Mesendoderm (in vitro differentiated cells): ENCODE data around the gene ITGB6.

Experiments
- DNase-seq: peaks from one replicate; pipeline ENCODE4 v3.0.0; 2013
- H2AK5ac ChIP-seq: 2 replicates; pipeline ENCODE4 v1.6.1; 2013; ENCODE audit warnings: low read length, inconsistent platforms
- H2BK120ac ChIP-seq: 2 replicates; pipeline ENCODE4 v1.6.1; 2013; ENCODE audit warnings: low read depth, mild to moderate bottlenecking, low read length, moderate library complexity, mixed read lengths
- H2BK15ac ChIP-seq: replicated peaks from 2 replicates; pipeline ENCODE4 v1.6.1; 2013; ENCODE audit warnings: low read depth, mild to moderate bottlenecking, moderate library complexity
- H2BK5ac ChIP-seq: 2 replicates; pipeline ENCODE4 v1.6.1; 2013; ENCODE audit warnings: low read length, inconsistent platforms
- H3K18ac ChIP-seq: 2 replicates; pipeline ENCODE4 v1.6.1; 2013; ENCODE audit warnings: mild to moderate bottlenecking, low read length, mixed read lengths
- H3K23ac ChIP-seq: one replicate; pipeline ENCODE4 v1.6.1; 2013; ENCODE audit warnings: low read length
- H3K27ac ChIP-seq: 2 replicates; pipeline ENCODE4 v1.5.1; 2013; ENCODE audit warnings: low read depth, mild to moderate bottlenecking, inconsistent platforms, low read length, moderate library complexity
- H3K27me3 ChIP-seq: 2 replicates; pipeline ENCODE4 v1.6.1; 2013; ENCODE audit warnings: low read length, control low read depth, mild to moderate bottlenecking, inconsistent platforms; ENCODE audit not compliant: insufficient read depth, poor library complexity
- H3K36me3 ChIP-seq: 2 replicates; pipeline ENCODE4 v1.6.1; 2013; ENCODE audit warnings: low read length, inconsistent platforms; ENCODE audit not compliant: control insufficient read depth, insufficient read depth
- H3K4ac ChIP-seq: one replicate; pipeline ENCODE4 v1.6.1; 2013; ENCODE audit warnings: low read depth, mild to moderate bottlenecking, low read length, moderate library complexity
- H3K4me1 ChIP-seq: 2 replicates; pipeline ENCODE4 v1.6.1; 2013; ENCODE audit warnings: low read depth, low read length, inconsistent platforms; ENCODE audit not compliant: control insufficient read depth
- H3K4me2 ChIP-seq: 2 replicates; pipeline ENCODE4 v1.6.1; 2013; ENCODE audit warnings: low read length
- H3K4me3 ChIP-seq: 2 replicates; pipeline ENCODE4 v1.5.1; 2013; ENCODE audit warnings: mild to moderate bottlenecking, low read length
- H3K56ac ChIP-seq: one replicate; pipeline ENCODE4 v1.6.1; 2013; ENCODE audit warnings: low read length
- H3K79me1 ChIP-seq: 2 replicates; pipeline ENCODE4 v1.6.1; 2013; ENCODE audit warnings: low read length, inconsistent platforms
- H3K79me2 ChIP-seq: 2 replicates; pipeline ENCODE4 v1.6.1; 2013; ENCODE audit warnings: mild to moderate bottlenecking, low read length; ENCODE audit not compliant: control insufficient read depth, insufficient read depth
- H3K9ac ChIP-seq: 2 replicates; pipeline ENCODE4 v1.6.1; 2013; ENCODE audit warnings: low read length, inconsistent platforms
- H4K5ac ChIP-seq: one replicate; pipeline ENCODE4 v1.6.1; 2013; ENCODE audit warnings: low read length
- H4K8ac ChIP-seq: one replicate; pipeline ENCODE4 v1.6.1; 2013; ENCODE audit warnings: low read depth, mild to moderate bottlenecking, control low read depth, low read length, moderate library complexity
- WGBS: extraction: QIAGEN DNeasy Blood & Tissue Kit; methylation state at CpG from one replicate; pipeline ENCODE4 v1.1.7; 2013; ENCODE audit warnings: low lambda C conversion rate, missing lambda C conversion rate; ENCODE audit not compliant: insufficient coverage; ENCODE audit errors: extremely low coverage; 5-methylcytosine and 5-hydroxymethylcytosine counted together

ITGB6 gene

GRCh38 chr2:160063879-160064612, 136.0 kb downstream of the ITGB6 start:
- Histone ChIP-seq H3K27me3 (no peaks in the 10 kb centered on the region), H4K5ac (no peak overlapping the region)
- WGBS: no CpG with 5 or more reads among the region's 4 CpGs

GRCh38 chr2:160063271-160063670, 136.8 kb downstream of the ITGB6 start:
- H3K4me1 ChIP-seq: peaks cover 5% of the 10 kb centered on the region
- no peak overlapping the region for H3K9ac ChIP-seq
- no peaks in the 10 kb centered on the region for H3K27me3 ChIP-seq
- H4K8ac ChIP-seq: no peak overlapping the region
- H3K36me3 ChIP-seq: no peaks in the 10 kb centered on the region
- no peak overlapping the region for H2AK5ac ChIP-seq
- H3K4ac ChIP-seq: no peak overlapping the region
- peak overlapping the region; percentile 57 for H3K18ac ChIP-seq
- H3K79me1 ChIP-seq: no peaks in the 10 kb centered on the region
- H2BK120ac ChIP-seq: no peak overlapping the region
- peak overlapping the region; percentile 87 for H3K56ac ChIP-seq
- no peak overlapping the region for H2BK15ac ChIP-seq
- H3K23ac ChIP-seq: no peak overlapping the region
- peak; percentile 50 for DNase-seq
- H3K4me2 ChIP-seq: no peak overlapping the region
- no peak overlapping the region for H3K27ac ChIP-seq
- WGBS: no CpG with 5 or more reads among the region's 5 CpGs
- no peak overlapping the region for H4K5ac ChIP-seq
- no peak overlapping the region for H2BK5ac ChIP-seq
- no peaks in the 10 kb centered on the region for H3K79me2 ChIP-seq
- H3K4me3 ChIP-seq: no peak overlapping the region

More at GRCh38 chr2:160063879-160064612, 136.0 kb downstream of the ITGB6 start:
- H3K4me1 ChIP-seq: peaks cover 5% of the 10 kb centered on the region
- H3K23ac ChIP-seq: no peak overlapping the region
- H2BK120ac ChIP-seq: no peak overlapping the region
- H3K56ac ChIP-seq: no peak overlapping the region
- no peak overlapping the region for H3K4me2 ChIP-seq
- no peaks in the 10 kb centered on the region for H3K79me2 ChIP-seq
- no peaks in the 10 kb centered on the region for H3K79me1 ChIP-seq
- no peak overlapping the region for H4K8ac ChIP-seq
- H3K9ac ChIP-seq: no peak overlapping the region
- DNase-seq: no peak
- no peak overlapping the region for H3K27ac ChIP-seq
- H2AK5ac ChIP-seq: no peak overlapping the region
- H3K36me3 ChIP-seq: no peaks in the 10 kb centered on the region
- no peak overlapping the region for H3K4me3 ChIP-seq
- H3K4ac ChIP-seq: no peak overlapping the region
- no peak overlapping the region for H3K18ac ChIP-seq
- H2BK5ac ChIP-seq: no peak overlapping the region
- no peak overlapping the region for H2BK15ac ChIP-seq

- H4K8ac ChIP-seq: no peak within 1 kb of the TSS
- peak within 1 kb of the TSS; percentile 87 for H3K56ac ChIP-seq
- no peaks in the 10 kb centered on the region for H3K36me3 ChIP-seq
- H3K4me1 ChIP-seq: peaks cover 5% of the 10 kb centered on the region
- no peaks in the 10 kb centered on the region for H3K79me1 ChIP-seq
- H3K4ac ChIP-seq: no peak within 1 kb of the TSS
- no peak within 1 kb of the TSS for H3K23ac ChIP-seq
- H4K5ac ChIP-seq: no peak within 1 kb of the TSS
- no CpG with 5 or more reads among the region's 52 CpGs for WGBS
- peak within 1 kb of the TSS; percentile 68 for H3K9ac ChIP-seq
- H3K27ac ChIP-seq: no peak within 1 kb of the TSS
- no peak within 1 kb of the TSS for H2AK5ac ChIP-seq
- peak; percentile 78 for DNase-seq
- H3K27me3 ChIP-seq: no peaks in the 10 kb centered on the region
- H2BK15ac ChIP-seq: no peak within 1 kb of the TSS
- peak within 1 kb of the TSS; percentile 75 for H3K18ac ChIP-seq
- H3K4me3 ChIP-seq: peak within 1 kb of the TSS; percentile 52
- H2BK5ac ChIP-seq: no peak within 1 kb of the TSS
- H3K79me2 ChIP-seq: no peaks in the 10 kb centered on the region
- no peak within 1 kb of the TSS for H2BK120ac ChIP-seq
- H3K4me2 ChIP-seq: peak within 1 kb of the TSS; percentile 96
These were observed 137.6 kb downstream of the ITGB6 start, which contains the start of gene PLA2R1 for GRCh38 chr2:160062292-160063005. TSS of gene PLA2R1 (minus strand) at chr2:160062615. CDS start at chr2:160062403, 212 bp downstream.

- Histone ChIP-seq H3K4me2 (peak overlapping the region; percentile 96), H3K27me3 (no peaks in the 10 kb centered on the region), H3K23ac (no peak overlapping the region), H4K8ac (no peak overlapping the region), H4K5ac (no peak overlapping the region), H3K4me3 (peak overlapping the region; percentile 52), H2AK5ac (no peak overlapping the region), H3K56ac (peak overlapping the region; percentile 87), H3K4me1 (peaks cover 5% of the 10 kb centered on the region), H2BK15ac (no peak overlapping the region), H3K79me1 (no peaks in the 10 kb centered on the region), H3K79me2 (no peaks in the 10 kb centered on the region), H2BK120ac (no peak overlapping the region), H3K9ac (peak overlapping the region; percentile 68), H3K4ac (no peak overlapping the region), H3K36me3 (no peaks in the 10 kb centered on the region), H2BK5ac (no peak overlapping the region), H3K18ac (peak overlapping the region; percentile 75), H3K27ac (no peak overlapping the region)
- no CpG with 5 or more reads among the region's 27 CpGs for WGBS
- DNase-seq: no peak
These were observed 138.2 kb downstream of the ITGB6 start for GRCh38 chr2:160061944-160062291.

- Histone ChIP-seq H3K79me2 (no peaks in the 10 kb centered on the region), H3K18ac (no peak overlapping the region), H4K5ac (no peak overlapping the region), H2BK120ac (no peak overlapping the region), H3K36me3 (no peaks in the 10 kb centered on the region), H2BK5ac (no peak overlapping the region), H3K4ac (no peak overlapping the region), H3K23ac (no peak overlapping the region), H3K56ac (no peak overlapping the region), H3K79me1 (no peaks in the 10 kb centered on the region), H3K27me3 (no peaks in the 10 kb centered on the region), H3K4me1 (peaks cover 5% of the 10 kb centered on the region), H3K9ac (no peak overlapping the region), H3K4me2 (no peak overlapping the region), H3K27ac (no peak overlapping the region), H3K4me3 (no peak overlapping the region), H2AK5ac (no peak overlapping the region), H2BK15ac (no peak overlapping the region), H4K8ac (no peak overlapping the region)
- no peak for DNase-seq
- no CpG with 5 or more reads among the region's 18 CpGs for WGBS
These were observed 138.5 kb downstream of the ITGB6 start for GRCh38 chr2:160061533-160061932.
